Right renal pelvis (tissue), 4 donors: Measurements from ENCODE around the gene GLP2R. TPM values are rescaled to one million over a fixed set of nuclear protein-coding genes. Genes with fewer than 3 reads are reported as not detected.

ENCODE experiments used
- polyA plus RNA-seq, 4 donors: library from polyadenylated mRNA; unstranded; fragments of 120-200 nt; gene quantifications; one replicate each; pipeline ENCODE4 v1.2.1, GENCODE V29; 2013; ENCODE audit not compliant: insufficient read length in 4 of 4

The GLP2R gene
- polyA plus RNA-seq, 4 donors = 0.04 to 0.09 (median 0.06) TPM; not detected in 1

Other genes starting within 250 kb of the GLP2R start
- gene CFAP52, start 249.3 kb upstream of the GLP2R start, polyA plus RNA-seq = 1 to 10 TPM; 2.2 to 3.5 (median 2.8) TPM
- 1 to 10 TPM; 7.0 to 8.1 (median 7.2) TPM for gene USP43, start 180.4 kb upstream of the GLP2R start, polyA plus RNA-seq
- not detected for gene DHRS7C, start 34.3 kb upstream of the GLP2R start, polyA plus RNA-seq
- not detected for gene GSG1L2, start 3.8 kb upstream of the GLP2R start, polyA plus RNA-seq
- gene RCVRN, start 79.3 kb downstream of the GLP2R start, polyA plus RNA-seq = under 1 TPM in 3 of 4 donors, not detected in 1; 0.17 to 0.32 (median 0.29) TPM